MG63 (cell line): ENCODE data around the gene HEPHL1. TPM values are rescaled to one million over a fixed set of nuclear protein-coding genes. Genes with fewer than 3 reads are reported as not detected.

ENCODE experiments used
- DNase-seq: peaks from one replicate; pipeline ENCODE4 v3.0.0-alpha.2; 2020
- H3K27me3 ChIP-seq: fragments of 250-450 bp; sonication (Bioruptor Pico); 2 replicates; pipeline ENCODE4 v1.5.1; 2020; ENCODE audit warnings: mild to moderate bottlenecking, moderate library complexity
- H3K36me3 ChIP-seq: fragments of 250-450 bp; sonication (Bioruptor Pico); 2 replicates; pipeline ENCODE4 v1.5.1; 2020; ENCODE audit warnings: mild to moderate bottlenecking, moderate library complexity
- H3K4me3 ChIP-seq: fragments of 250-450 bp; sonication (Bioruptor Pico); 2 replicates; pipeline ENCODE4 v1.5.1; 2020; ENCODE audit warnings: mild to moderate bottlenecking, moderate library complexity
- H3K9me3 ChIP-seq: fragments of 250-450 bp; sonication (Bioruptor Pico); 2 replicates; pipeline ENCODE4 v1.5.1; 2020; ENCODE audit warnings: mild to moderate bottlenecking, moderate library complexity
- total RNA-seq: library from RNA; depleted of rRNA; stranded (reverse); fragments of >200 nt; shearing (Covaris generic); gene quantifications from 2 replicates; pipeline ENCODE4 v1.2.3, GENCODE V29; 2014; ENCODE audit warnings: low replicate concordance

The HEPHL1 gene
- total RNA-seq, 1 experiment from 2014 or later: not detected

- Histone ChIP-seq H3K4me3 (no peak overlapping the region), H3K9me3 (no peaks in the 10 kb centered on the region; the same call in 1 of the 2 replicates), H3K36me3 (no peaks in the 10 kb centered on the region), H3K27me3 (no peaks in the 10 kb centered on the region)
- DNase-seq: no peak
Observed at GRCh38 chr11:94049351-94049750, 28.2 kb downstream of the HEPHL1 start.

DNA sequence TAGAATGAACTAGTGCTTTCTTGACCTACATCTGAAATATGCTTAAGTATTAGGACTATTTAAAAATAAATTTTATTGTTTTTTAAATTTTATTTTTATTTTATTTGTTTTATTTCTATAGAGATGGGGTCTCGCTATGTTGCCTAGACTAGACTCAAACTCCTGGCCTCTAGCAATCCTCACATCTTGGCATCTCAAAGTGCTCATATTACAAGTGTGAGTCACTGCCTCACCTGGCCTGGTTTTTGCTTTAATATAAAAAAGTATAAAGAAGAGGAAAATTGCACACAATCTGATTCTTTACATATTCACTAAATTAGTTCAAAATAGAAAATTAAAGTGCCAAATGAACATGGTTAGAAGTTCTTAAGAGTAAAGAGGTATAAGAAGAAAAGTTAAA, 37.5 kb downstream of the HEPHL1 start:
- DNase-seq: no peak
- H3K4me3 ChIP-seq: no peak overlapping the region
- no peaks in the 10 kb centered on the region for H3K9me3 ChIP-seq
- H3K27me3 ChIP-seq: 0 out of 2 replicates have a peak, but pooled peaks cover 2% of the 10 kb centered on the region
- no peaks in the 10 kb centered on the region for H3K36me3 ChIP-seq

- Histone ChIP-seq H3K4me3 (no peak overlapping the region), H3K9me3 (no peaks in the 10 kb centered on the region), H3K27me3 (0 out of 2 replicates have a peak, but pooled peaks cover 2% of the 10 kb centered on the region), H3K36me3 (no peaks in the 10 kb centered on the region)
- no peak for DNase-seq
Observed at GRCh38 chr11:94059065-94059464, 37.9 kb downstream of the HEPHL1 start.

DNA sequence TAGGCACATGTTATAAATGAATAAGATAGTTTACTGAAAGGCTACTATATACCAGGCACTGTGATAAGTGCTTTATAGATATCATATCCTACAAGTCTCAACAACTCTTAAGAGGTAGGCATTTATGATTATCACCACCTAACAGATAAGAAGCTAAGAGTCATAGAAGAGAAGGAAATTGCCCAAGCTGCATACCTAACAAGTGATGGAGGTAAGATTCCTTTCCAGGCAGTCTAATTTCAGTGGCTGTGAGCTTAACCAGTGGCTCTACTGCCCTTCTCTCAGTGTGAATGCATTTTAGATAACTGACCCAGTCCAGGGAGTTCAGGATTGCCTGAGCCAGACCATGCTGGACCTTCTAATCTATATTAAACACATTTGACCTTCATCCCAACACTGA, 39.2 kb downstream of the HEPHL1 start:
- Histone ChIP-seq H3K4me3 (no peak overlapping the region), H3K36me3 (no peaks in the 10 kb centered on the region), H3K27me3 (peaks cover 2% of the 10 kb centered on the region; the same call in 1 of the 2 replicates), H3K9me3 (no peaks in the 10 kb centered on the region)
- DNase-seq: no peak

- Histone ChIP-seq H3K4me3 (no peak overlapping the region), H3K9me3 (no peaks in the 10 kb centered on the region), H3K27me3 (peaks cover 2% of the 10 kb centered on the region; the same call in 1 of the 2 replicates), H3K36me3 (no peaks in the 10 kb centered on the region)
- DNase-seq: no peak
Observed at GRCh38 chr11:94062360-94062759, 41.2 kb downstream of the HEPHL1 start.

- no peak for DNase-seq
- no peaks in the 10 kb centered on the region for H3K9me3 ChIP-seq
- H3K36me3 ChIP-seq: no peaks in the 10 kb centered on the region
- no peak overlapping the region for H3K4me3 ChIP-seq
- no peaks in the 10 kb centered on the region; the same call in 1 of the 2 replicates for H3K27me3 ChIP-seq
Observed at GRCh38 chr11:94066901-94067429, 45.8 kb downstream of the HEPHL1 start.

DNA sequence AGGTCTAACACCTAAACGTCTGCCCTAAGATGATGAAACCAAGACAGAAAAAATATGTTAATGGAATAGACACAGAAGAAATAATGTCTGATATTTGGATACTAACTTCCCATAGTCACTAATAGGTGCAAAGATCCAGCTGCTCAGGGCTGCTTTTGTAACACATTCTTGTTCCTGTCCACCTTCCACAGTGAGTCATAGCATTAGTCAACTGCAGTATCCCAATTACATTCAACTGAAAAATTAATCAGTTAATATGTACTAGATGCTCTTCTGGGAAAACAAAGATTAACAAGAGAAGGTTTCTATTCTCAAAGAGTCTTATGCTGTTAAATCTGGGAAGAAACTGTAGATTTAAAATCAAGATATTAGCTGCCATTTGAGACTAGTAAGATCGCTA, 47.6 kb downstream of the HEPHL1 start:
- no peak for DNase-seq
- Histone ChIP-seq H3K9me3 (no peaks in the 10 kb centered on the region), H3K27me3 (no peaks in the 10 kb centered on the region; the same call in 1 of the 2 replicates), H3K4me3 (no peak overlapping the region), H3K36me3 (no peaks in the 10 kb centered on the region)

- no peak overlapping the region for H3K4me3 ChIP-seq
- no peak for DNase-seq
- no peaks in the 10 kb centered on the region for H3K36me3 ChIP-seq
- no peaks in the 10 kb centered on the region for H3K9me3 ChIP-seq
- H3K27me3 ChIP-seq: no peaks in the 10 kb centered on the region
Observed at GRCh38 chr11:94077552-94078293, 56.6 kb downstream of the HEPHL1 start.

- no peaks in the 10 kb centered on the region for H3K27me3 ChIP-seq
- no peaks in the 10 kb centered on the region for H3K36me3 ChIP-seq
- no peaks in the 10 kb centered on the region for H3K9me3 ChIP-seq
- H3K4me3 ChIP-seq: no peak overlapping the region
- no peak for DNase-seq
Observed at GRCh38 chr11:94084164-94084563, 63.0 kb downstream of the HEPHL1 start.

DNA sequence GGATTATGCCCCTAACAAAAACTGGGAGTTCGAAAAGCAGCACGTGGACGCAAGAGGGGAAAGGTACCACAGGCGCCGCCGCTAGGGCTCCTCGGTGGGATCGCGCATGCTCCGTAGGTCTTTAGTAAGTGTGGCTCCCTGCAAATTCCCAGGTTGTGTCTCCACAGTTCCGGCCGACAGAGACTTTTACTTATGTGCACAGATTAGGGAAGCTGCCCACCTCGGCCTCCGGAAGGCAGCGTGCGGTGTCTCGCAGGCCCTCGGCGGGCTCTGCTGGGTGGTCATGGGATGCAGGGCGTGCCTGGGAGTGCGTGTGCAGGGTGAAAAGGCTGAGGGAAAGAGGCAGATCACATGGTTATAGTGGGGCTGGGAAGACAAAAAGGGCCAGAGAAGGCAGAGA, 67.8 kb downstream of the HEPHL1 start:
- DNase-seq: no peak
- Histone ChIP-seq H3K9me3 (no peaks in the 10 kb centered on the region), H3K4me3 (no peak overlapping the region), H3K27me3 (no peaks in the 10 kb centered on the region), H3K36me3 (no peaks in the 10 kb centered on the region)

DNA sequence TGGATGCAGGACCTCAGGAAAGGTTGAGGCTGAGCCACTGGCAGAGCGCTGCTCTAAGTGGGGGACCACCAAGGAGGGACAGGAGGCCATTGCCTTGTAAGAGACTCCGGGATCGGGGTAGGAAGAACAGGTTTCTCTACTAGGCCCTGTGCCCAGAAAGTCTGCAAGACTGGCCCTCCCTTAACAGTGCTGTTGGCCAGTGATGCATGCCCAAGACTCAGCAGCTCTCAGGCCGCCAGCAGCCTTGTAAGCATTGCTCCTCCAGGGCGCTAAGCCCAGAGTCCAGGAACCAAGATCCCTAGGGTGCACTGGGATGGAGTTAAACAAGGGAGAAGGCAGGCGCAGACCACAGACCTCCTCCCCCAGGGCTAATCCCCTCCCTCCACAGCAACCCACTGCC, 68.2 kb downstream of the HEPHL1 start:
- Histone ChIP-seq H3K9me3 (no peaks in the 10 kb centered on the region), H3K36me3 (no peaks in the 10 kb centered on the region), H3K4me3 (no peak overlapping the region), H3K27me3 (no peaks in the 10 kb centered on the region)
- DNase-seq: no peak

GRCh38 chr11:94090401-94090800, 69.2 kb downstream of the HEPHL1 start:
- Histone ChIP-seq H3K4me3 (no peak overlapping the region), H3K9me3 (no peaks in the 10 kb centered on the region), H3K36me3 (no peaks in the 10 kb centered on the region), H3K27me3 (no peaks in the 10 kb centered on the region)
- no peak for DNase-seq

GRCh38 chr11:94091091-94091490, 69.9 kb downstream of the HEPHL1 start:
- no peak for DNase-seq
- H3K36me3 ChIP-seq: no peaks in the 10 kb centered on the region
- no peaks in the 10 kb centered on the region for H3K9me3 ChIP-seq
- no peak overlapping the region for H3K4me3 ChIP-seq
- no peaks in the 10 kb centered on the region for H3K27me3 ChIP-seq

DNA sequence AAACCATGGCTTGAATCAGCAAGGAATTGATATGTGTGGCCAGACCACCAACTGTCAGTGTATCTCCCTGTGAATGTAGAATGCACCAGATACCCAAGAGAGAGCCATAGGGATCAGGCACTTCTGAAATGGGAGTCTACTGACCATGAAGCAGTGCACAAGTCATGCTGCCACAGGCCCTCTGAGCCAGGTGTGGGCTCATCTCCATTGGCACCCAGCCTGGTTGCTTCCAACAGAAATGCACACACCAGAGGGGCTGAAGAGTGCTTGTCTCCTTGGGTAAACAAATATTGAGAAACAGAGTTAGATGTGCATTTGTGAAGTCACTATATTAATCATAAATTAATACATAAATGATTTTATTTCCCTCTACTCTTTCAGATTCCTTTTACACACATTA, 79.1 kb downstream of the HEPHL1 start:
- no peaks in the 10 kb centered on the region for H3K9me3 ChIP-seq
- no peak for DNase-seq
- H3K36me3 ChIP-seq: no peaks in the 10 kb centered on the region
- no peak overlapping the region for H3K4me3 ChIP-seq
- H3K27me3 ChIP-seq: no peaks in the 10 kb centered on the region

- Histone ChIP-seq H3K27me3 (no peaks in the 10 kb centered on the region), H3K4me3 (no peak overlapping the region)
- no peak for DNase-seq
Observed at GRCh38 chr11:94103471-94103870, 82.3 kb downstream of the HEPHL1 start.

GRCh38 chr11:94104734-94105133, 83.6 kb downstream of the HEPHL1 start:
- Histone ChIP-seq H3K27me3 (no peaks in the 10 kb centered on the region), H3K36me3 (no peaks in the 10 kb centered on the region), H3K9me3 (no peaks in the 10 kb centered on the region), H3K4me3 (no peak overlapping the region)
- DNase-seq: no peak

More at GRCh38 chr11:94103471-94103870, 82.3 kb downstream of the HEPHL1 start:
- H3K36me3 ChIP-seq: no peaks in the 10 kb centered on the region
- no peaks in the 10 kb centered on the region for H3K9me3 ChIP-seq

GRCh38 chr11:94106716-94107115, 85.6 kb downstream of the HEPHL1 start:
- no peak for DNase-seq
- no peak overlapping the region for H3K4me3 ChIP-seq
- H3K9me3 ChIP-seq: no peaks in the 10 kb centered on the region; the same call in 1 of the 2 replicates
- no peaks in the 10 kb centered on the region for H3K27me3 ChIP-seq
- H3K36me3 ChIP-seq: no peaks in the 10 kb centered on the region

- no peak for DNase-seq
- no peak overlapping the region for H3K4me3 ChIP-seq
Observed at GRCh38 chr11:94107363-94107762, 86.2 kb downstream of the HEPHL1 start.

More at GRCh38 chr11:94107363-94107762, 86.2 kb downstream of the HEPHL1 start:
- Histone ChIP-seq H3K27me3 (no peaks in the 10 kb centered on the region), H3K9me3 (no peaks in the 10 kb centered on the region; the same call in 1 of the 2 replicates), H3K36me3 (no peaks in the 10 kb centered on the region)
